Right cardiac atrium (tissue), 5 donors: ENCODE measurements around the gene NOTCH4. TPM values are rescaled to one million over a fixed set of nuclear protein-coding genes. Genes with fewer than 3 reads are reported as not detected.
"Not testable (repeated sequence)": the region's sequence is repeated elsewhere in the genome, so short reads cannot be mapped to it uniquely, and the experiment has no call there.

Source experiments
- ATAC-seq, 2 donors: fragments of 200-7000 bp; cut with Tn5 transposase; one replicate each; pipeline versions ENCODE4 v1.8.0 to v1.9.1; 2020; ENCODE audit warnings: moderate library complexity in 2 of 2, mild to moderate bottlenecking in 1 of 2
- DNase-seq, 3 donors: peaks; one replicate each; pipeline ENCODE4 v3.0.0-alpha.2; 2020
- H3K27ac ChIP-seq: one replicate; pipeline ENCODE4 v1.5.1; 2013; ENCODE audit warnings: mild to moderate bottlenecking, low read length, control low read depth, moderate library complexity
- H3K27me3 ChIP-seq: one replicate; pipeline ENCODE4 v1.6.1; 2013; ENCODE audit not compliant: control insufficient read depth, insufficient read depth
- H3K4me1 ChIP-seq: one replicate; pipeline ENCODE4 v1.6.1; 2013; ENCODE audit warnings: low read length; ENCODE audit not compliant: control insufficient read depth, insufficient read depth
- H3K4me3 ChIP-seq: one replicate; pipeline ENCODE4 v1.5.1; 2013; ENCODE audit warnings: low read length, control low read depth
- H3K9me3 ChIP-seq: one replicate; pipeline ENCODE4 v1.6.1; 2013; ENCODE audit warnings: low read length; ENCODE audit not compliant: control insufficient read depth
- WGBS: extraction: QIAGEN DNeasy Blood & Tissue Kit; methylation state at CpG from one replicate; pipeline ENCODE4 v1.1.7; 2013; 5-methylcytosine and 5-hydroxymethylcytosine counted together
- intact Hi-C, 4 donors: fragments of 100-400 bp; cut with DNase I; formaldehyde crosslinking; loops; one replicate each; pipeline versions ENCODE4 v1.11.0 to v1.14.0; 2022 to 2023
- polyA plus RNA-seq: library from polyadenylated mRNA; stranded (reverse); fragments of 200-250 nt; gene quantifications from one replicate; pipeline ENCODE4 v1.2.3, GENCODE V29; 2013
- total RNA-seq, 4 donors: library from RNA; stranded (reverse); fragmentation: NEBNext Ultra II Directional; extraction: Animal tissue kit (Norgen Biotek cat#: 25700); gene quantifications; one replicate each; pipeline ENCODE4 v1.2.1, GENCODE V29; 2021
- donor health status: healthy with polysubstance abuse.
- donor health status: DM: no; HTN: yes; CAD: no.
- donor health status: DM: no; HTN: no; CAD: no.
- donor health status: DM: no; HTN: yes; CAD: no; lungs with severe emphysema.
- donor health status: DM: yes; HTN: yes; CAD: no.

The NOTCH4 gene
- total and polyA plus RNA-seq, 5 donors: 14.4 to 33.5 (median 26.1) TPM

DNA sequence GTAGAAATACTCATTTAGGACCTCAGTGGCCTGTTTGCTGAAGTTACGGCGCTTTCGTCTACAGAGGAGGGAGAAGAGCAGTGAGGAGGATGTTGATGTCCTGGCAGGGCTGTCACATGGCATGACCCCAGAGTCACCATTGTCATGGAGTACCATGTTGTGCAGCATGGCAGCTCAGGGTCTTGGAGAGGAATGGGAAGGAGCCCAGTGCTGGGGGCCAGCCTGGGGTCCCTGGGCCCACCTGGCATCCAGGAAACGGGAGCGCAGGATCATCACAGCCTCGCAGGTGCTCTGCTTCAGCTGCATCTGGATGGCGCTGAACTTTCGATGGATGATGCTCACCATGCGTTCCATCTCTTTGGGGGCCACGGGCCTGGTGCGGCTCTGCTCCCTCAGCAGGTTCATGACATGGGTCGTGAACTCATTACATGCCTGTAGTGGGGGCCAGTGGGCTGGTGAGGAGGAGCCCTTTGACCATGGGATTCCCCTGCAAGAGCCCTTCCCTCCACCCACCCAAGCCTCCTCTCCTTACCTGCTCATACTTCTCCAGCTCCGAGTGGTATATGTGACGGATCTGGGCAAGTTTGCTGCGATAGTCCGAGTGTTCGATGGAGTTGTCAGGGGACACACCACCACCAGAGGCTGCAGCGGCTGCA, 36.0 kb downstream of the NOTCH4 start:
- H3K27ac ChIP-seq, ATAC-seq, intact Hi-C loops, H3K4me1 ChIP-seq, H3K9me3 ChIP-seq, H3K4me3 ChIP-seq, DNase-seq, H3K27me3 ChIP-seq: not testable (repeated sequence)
- 63% methylated on average over 18 of the region's 18 CpGs for WGBS

DNA sequence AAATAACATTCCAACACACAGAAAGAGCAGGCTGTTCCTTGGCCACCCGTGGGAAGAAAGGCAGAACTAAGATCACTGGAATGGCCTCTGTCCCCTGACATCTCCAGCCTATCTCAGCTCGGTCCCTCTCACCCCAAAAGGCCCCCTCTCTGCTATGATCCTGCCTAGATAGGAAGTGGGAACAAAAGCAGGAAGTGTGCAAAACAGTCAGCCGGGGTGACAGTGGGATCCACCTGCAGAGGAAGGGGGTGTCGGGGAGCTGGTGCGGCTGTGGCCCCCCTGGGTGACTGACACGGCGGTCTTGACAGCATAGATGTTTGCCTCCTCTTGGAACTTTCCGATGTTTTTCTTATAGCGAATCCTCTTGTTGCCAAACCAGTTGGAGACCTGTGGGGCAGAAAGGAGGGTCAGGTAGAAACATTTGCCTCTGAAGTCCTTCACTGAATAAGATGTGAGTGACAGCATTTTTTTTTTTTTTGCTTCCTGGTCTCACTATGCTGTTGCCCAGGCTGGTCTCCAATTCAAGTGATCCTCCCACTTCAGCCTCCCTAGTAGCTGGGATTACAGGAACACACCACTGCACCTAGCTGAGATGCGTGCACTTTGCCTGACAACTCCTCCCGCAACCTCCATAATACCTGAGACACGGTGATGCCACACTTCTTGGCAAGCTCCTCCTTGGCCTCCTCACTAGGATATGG, 36.7 kb downstream of the NOTCH4 start:
- intact Hi-C loops: no loop called here
- no peak for DNase-seq
- Histone ChIP-seq H3K27me3 (no peaks in the 10 kb centered on the region), H3K4me3 (no peak overlapping the region), H3K9me3 (no peaks in the 10 kb centered on the region), H3K27ac (peak overlapping the region; percentile 19), H3K4me1 (peaks cover 9% of the 10 kb centered on the region)
- WGBS: 61% methylated on average over 12 of the region's 12 CpGs
- no peak for ATAC-seq

DNA sequence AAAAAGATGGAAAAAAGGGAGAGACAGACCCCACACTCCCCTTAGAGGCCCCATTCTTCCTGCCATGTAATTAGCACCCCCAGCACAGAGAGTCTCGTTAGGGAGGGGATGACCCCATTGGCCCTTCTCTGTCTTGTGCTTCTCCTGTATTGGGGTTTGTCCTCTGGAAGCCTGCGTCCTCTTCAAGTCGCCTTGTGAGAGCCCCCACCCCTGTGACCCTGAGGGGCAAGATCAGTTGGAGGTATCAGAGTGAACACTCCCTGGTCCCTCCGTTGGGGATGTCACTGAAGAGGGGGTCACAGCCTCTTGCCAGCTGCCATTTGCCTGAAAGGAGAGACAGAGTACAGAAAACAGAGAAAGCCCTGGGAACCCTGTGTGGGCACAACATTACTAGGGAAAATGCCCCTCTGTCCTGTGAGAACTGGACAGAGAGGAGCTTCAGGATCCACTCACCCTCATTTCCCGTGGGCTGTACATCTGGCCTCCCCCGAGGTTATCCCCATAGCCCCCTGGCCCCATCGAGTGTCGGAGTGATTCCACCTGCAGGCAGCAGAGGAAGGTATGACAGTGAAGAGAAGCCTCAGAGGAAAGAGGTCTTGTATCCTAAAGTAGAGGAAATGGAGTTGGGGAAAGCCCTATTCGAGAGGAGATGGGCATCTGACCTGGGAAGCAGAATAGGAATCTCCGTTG, 37.6 kb downstream of the NOTCH4 start:
- intact Hi-C loops, H3K4me1 ChIP-seq, DNase-seq, H3K27me3 ChIP-seq, ATAC-seq, H3K9me3 ChIP-seq, H3K4me3 ChIP-seq: not testable (repeated sequence)
- peak overlapping the region; percentile 88 for H3K27ac ChIP-seq
- WGBS: 60% methylated on average over 10 of the region's 10 CpGs

DNA sequence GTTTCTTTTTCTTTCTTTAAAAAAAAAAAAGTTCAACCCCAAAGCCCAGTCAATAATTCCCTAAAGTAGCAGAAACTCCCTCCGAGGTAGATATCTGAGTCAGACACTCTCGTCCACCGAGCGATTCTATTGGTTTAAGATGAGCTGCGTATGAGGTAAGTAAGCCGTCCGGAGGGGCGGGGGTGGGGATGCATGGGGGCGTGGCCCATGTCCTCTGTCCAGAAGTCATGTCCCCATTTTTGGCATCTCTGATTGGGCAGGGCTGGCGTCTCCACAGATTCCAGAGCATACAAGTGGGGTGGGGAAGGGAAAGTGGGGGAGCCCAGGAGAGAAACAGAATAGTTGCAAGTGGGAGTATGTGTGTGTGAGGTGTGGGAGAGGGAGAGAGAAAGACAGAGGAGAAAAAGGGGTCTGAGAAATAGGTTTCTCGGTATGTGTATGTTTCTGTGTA, 38.2 kb downstream of the NOTCH4 start:
- intact Hi-C loops: not testable (repeated sequence)

DNA sequence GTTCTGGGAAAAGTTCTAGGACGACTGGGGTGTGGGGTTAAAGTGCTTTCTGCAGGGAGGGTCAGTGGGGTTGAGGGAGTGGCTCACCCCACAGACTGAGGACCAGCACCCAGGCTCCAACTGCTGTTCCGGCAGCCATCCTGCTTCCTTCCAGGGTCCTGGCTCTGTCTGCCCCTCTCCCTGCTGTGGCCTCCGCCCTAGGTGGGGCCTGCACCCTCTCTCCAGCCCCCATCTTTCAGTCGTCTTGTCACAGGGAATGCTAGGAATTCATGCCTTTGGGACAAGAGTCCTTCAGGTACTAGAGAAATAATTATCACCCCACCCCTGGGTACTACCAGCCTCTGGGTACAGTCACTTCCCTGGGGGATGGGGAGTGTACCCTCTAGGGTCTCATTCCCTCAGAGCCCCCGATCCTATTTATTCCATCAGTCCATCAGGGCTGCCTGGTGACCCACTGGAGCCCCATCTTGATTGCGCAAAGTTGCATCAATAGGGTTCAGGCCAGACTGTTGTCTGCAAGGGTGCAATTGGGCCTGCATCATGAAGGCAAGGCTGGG, 39.7 kb downstream of the NOTCH4 start, which contains the start of gene AGER:
AGER (minus strand) TSS at position 170 of the 557 bp plus-strand sequence; CDS start at position 139, 31 bp downstream.
- WGBS: 70% methylated on average over 6 of the region's 6 CpGs
- intact Hi-C loops: no loop called here
- ATAC-seq (no peak), DNase-seq (no peak)
- H3K4me3 ChIP-seq: no peak within 1 kb of the TSS
- no peaks in the 10 kb centered on the region for H3K9me3 ChIP-seq
- H3K27ac ChIP-seq: peak within 1 kb of the TSS; percentile 48
- peaks cover 8% of the 10 kb centered on the region for H3K4me1 ChIP-seq
- no peaks in the 10 kb centered on the region for H3K27me3 ChIP-seq

More for the DNA sequence above, 38.2 kb downstream of the NOTCH4 start:
- H3K4me1 ChIP-seq, H3K4me3 ChIP-seq, H3K27me3 ChIP-seq, H3K9me3 ChIP-seq: not testable (repeated sequence)
- DNase-seq: peak; percentile 89 to 95 (median 94)
- peak; percentile 65 to 74 for ATAC-seq
- H3K27ac ChIP-seq: peak overlapping the region; percentile 88
- WGBS: 13% methylated on average over 11 of the region's 11 CpGs

DNA sequence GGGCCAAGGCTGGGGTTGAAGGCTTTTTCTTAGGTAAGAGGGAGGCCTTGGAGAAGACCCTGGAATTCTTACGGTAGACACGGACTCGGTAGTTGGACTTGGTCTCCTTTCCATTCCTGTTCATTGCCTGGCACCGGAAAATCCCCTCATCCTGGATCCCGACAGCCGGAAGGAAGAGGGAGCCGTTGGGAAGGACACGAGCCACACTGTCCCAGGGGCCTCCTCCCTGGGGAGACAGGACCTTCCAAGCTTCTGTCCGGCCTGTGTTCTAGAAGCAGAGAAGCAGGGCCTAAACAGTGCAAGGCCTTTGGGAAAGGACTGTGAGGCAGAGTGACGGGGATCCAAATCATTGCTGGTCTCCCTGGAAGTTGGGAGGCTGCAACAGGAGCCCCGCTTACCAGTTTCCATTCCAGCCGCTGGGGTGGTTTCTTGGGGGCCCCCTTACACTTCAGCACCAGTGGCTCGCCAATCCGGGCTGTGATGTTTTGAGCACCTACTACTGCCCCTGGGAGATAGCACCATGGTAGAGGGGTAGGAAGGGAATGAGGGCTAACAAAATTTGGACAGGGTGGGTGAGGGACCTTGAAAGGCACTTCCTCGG, 40.3 kb downstream of the NOTCH4 start:
- 70% methylated on average over 15 of the region's 15 CpGs for WGBS
- H3K4me3 ChIP-seq: no peak overlapping the region
- H3K27ac ChIP-seq: peak overlapping the region; percentile 48
- ATAC-seq: no peak
- H3K9me3 ChIP-seq: no peaks in the 10 kb centered on the region
- DNase-seq: peak in 1 of 3 donors; percentile 67
- no peaks in the 10 kb centered on the region for H3K27me3 ChIP-seq
- intact Hi-C loops: no loop called here
- H3K4me1 ChIP-seq: peaks cover 9% of the 10 kb centered on the region

DNA sequence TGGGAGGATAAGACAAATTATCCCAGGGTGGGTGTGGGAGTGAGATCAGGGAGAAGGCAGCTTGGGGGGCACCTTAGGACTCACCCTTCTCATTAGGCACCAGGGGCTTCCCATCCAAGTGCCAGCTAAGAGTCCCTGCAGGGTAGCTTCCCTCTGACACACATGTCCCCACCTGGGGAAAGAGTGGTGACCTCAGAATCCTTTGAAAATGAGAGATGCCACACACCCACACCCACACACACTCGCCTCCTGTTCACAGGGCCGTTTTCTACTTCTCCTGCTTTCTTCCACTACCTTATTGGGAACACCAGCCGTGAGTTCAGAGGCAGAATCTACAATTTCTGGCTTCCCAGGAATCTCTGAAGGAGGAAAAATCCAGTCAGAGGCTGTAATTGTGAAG, 40.8 kb downstream of the NOTCH4 start:
- Histone ChIP-seq H3K4me3 (no peak overlapping the region), H3K9me3 (no peaks in the 10 kb centered on the region), H3K4me1 (peaks cover 9% of the 10 kb centered on the region), H3K27ac (peak overlapping the region; percentile 21), H3K27me3 (no peaks in the 10 kb centered on the region)
- intact Hi-C loops: no loop called here
- ATAC-seq (no peak), DNase-seq (no peak)
- WGBS: 79% methylated on average over 3 of the region's 3 CpGs

DNA sequence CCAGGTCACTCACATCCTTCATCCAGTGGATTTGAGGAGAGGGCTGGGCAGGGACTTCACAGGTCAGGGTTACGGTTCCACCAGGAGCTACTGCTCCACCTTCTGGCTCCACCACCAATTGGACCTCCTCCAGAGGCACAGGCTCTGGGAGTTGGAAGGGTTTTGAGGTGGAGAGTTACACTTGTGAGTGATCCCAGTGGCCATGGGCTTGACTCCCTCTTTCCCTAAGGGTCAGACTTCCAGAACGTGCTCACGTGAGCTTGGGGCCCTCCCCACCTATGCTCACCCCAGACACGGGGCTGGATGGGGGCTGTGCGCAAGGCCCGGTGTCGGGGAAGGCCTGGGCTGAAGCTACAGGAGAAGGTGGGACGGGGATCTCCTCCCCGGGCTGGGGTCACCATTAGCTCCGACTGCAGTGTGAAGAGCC, 41.3 kb downstream of the NOTCH4 start:
- Histone ChIP-seq H3K4me1 (peaks cover 9% of the 10 kb centered on the region), H3K27ac (no peak overlapping the region), H3K4me3 (no peak overlapping the region), H3K27me3 (no peaks in the 10 kb centered on the region), H3K9me3 (no peaks in the 10 kb centered on the region)
- WGBS: 82% methylated on average over 10 of the region's 10 CpGs
- DNase-seq (peak in 1 of 3 donors; percentile 18), ATAC-seq (no peak)
- intact Hi-C loops: no loop called here

DNA sequence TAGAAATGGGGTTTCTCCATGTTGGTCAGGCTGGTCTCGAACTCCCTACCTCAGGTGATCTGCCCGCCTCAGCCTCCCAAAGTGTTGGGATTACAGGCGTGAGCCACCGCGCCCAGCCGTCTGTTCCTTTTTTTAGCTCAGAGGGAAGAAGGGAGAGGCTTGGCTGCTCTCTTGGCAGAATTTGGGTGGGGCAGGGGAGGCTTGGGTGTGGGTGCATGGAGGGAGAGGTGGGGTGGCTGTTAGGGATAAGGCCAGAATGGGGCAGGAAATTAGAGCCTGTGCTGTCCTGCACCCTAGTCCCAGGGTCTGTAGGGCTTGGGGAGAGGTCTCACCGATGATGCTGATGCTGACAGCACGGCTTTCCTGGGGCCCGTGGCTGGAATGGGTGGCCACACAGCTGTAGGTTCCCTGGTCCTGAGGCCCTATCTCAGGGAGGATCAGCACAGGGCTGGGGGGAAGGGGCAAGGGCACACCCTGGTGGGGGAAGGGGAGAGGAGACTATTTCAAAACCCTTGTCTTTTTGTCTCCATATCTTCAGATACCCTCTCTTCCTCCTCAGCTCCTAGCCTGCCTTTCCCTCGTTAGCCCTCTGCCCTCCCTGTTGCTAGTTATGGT, 41.8 kb downstream of the NOTCH4 start:
- ATAC-seq: no peak
- intact Hi-C loops: no loop called here
- WGBS: 67% methylated on average over 10 of the region's 10 CpGs
- DNase-seq: peak in 1 of 3 donors; percentile 58
- Histone ChIP-seq H3K27ac (no peak overlapping the region), H3K4me3 (no peak overlapping the region), H3K9me3 (no peaks in the 10 kb centered on the region), H3K4me1 (peaks cover 9% of the 10 kb centered on the region), H3K27me3 (no peaks in the 10 kb centered on the region)

DNA sequence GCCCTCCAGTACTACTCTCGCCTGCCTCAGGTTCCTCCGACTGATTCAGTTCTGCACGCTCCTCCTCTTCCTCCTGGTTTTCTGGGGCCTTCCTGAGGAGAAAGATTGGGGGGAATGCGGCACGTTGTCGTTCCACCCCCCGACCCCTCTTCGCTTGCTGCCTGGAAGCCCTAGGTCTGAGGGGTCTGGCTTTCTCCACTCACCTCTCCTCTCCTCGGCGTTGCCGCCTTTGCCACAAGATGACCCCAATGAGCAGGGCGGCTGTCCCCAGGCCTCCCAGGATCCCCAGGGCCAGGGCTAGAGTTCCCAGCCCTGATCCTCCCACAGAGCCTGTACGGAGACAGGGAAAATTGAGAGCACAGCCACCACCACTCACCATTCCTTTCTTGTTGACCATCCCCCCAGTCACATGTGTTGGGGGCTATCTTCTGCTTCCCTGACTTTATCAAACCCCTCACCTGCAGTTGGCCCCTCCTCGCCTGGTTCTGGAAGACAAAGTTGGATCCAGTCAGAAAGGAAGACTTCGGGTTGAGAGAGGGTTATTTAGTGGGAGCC, 42.6 kb downstream of the NOTCH4 start:
- DNase-seq: peak in 1 of 3 donors; percentile 43
- Histone ChIP-seq H3K27ac (no peak overlapping the region), H3K9me3 (no peaks in the 10 kb centered on the region), H3K4me1 (peaks cover 8% of the 10 kb centered on the region), H3K27me3 (no peaks in the 10 kb centered on the region), H3K4me3 (no peak overlapping the region)
- intact Hi-C loops: no loop called here
- 85% methylated on average over 15 of the region's 15 CpGs for WGBS
- no peak for ATAC-seq
